ENCODE results near the gene TMEM106C.

Gene TMEM106C

GRCh38 chr12:48016373-48017020, 53.1 kb downstream of the TMEM106C start:
- no peak for DNase-seq (ENCODE audit: low read depth in 2 of 2)

GRCh38 chr12:48017496-48017895, 54.1 kb downstream of the TMEM106C start:
- no peak for DNase-seq (ENCODE audit: low read depth in 2 of 2)

GRCh38 chr12:48017921-48018617, 54.7 kb downstream of the TMEM106C start:
- no peak for DNase-seq (ENCODE audit: low read depth in 2 of 2)

Data from stimulated activated CD8-positive, alpha-beta memory T cell treated with anti-CD3 and anti-CD28 coated beads, Interleukin-15, amount 100 ng/mL, for 4 hours (primary cell).